ENCODE results near the gene SHROOM1.

Gene SHROOM1

GRCh38 chr5:132839426-132840301 is 9.2 kb upstream of the SHROOM1 start:
- DNase-seq (ENCODE audit: low spot score) = no peak
- Histone ChIP-seq H3K27ac (peak overlapping the region in 1 of 2 donors; percentile 51), H3K4me3 (no peak overlapping the region)
- TF ChIP-seq CTCF (IDR thresholded peaks at IDR 0.05) = no peak

- no peak for TF ChIP-seq CTCF (IDR thresholded peaks at IDR 0.05)
- peak overlapping the region in 1 of 2 donors; percentile 51 for H3K27ac ChIP-seq
- no peak for DNase-seq (ENCODE audit: low spot score)
Observed at GRCh38 chr5:132838516-132839282, 8.3 kb upstream of the SHROOM1 start.

GRCh38 chr5:132837868-132838267 is 7.4 kb upstream of the SHROOM1 start:
- no peak for DNase-seq (ENCODE audit: low spot score)
- H3K4me3 ChIP-seq = no peak overlapping the region
- H3K27ac ChIP-seq = no peak overlapping the region
- TF ChIP-seq CTCF (IDR thresholded peaks at IDR 0.05) = no peak

More at GRCh38 chr5:132838516-132839282, 8.3 kb upstream of the SHROOM1 start:
- no peak overlapping the region for H3K4me3 ChIP-seq

- DNase-seq (ENCODE audit: low spot score) = no peak
- no peak overlapping the region for H3K4me3 ChIP-seq
- no peak for TF ChIP-seq CTCF (IDR thresholded peaks at IDR 0.05)
- no peak overlapping the region for H3K27ac ChIP-seq
Observed at GRCh38 chr5:132836852-132837251, 6.4 kb upstream of the SHROOM1 start.

- no peak for DNase-seq (ENCODE audit: low spot score)
- no peak for TF ChIP-seq CTCF (IDR thresholded peaks at IDR 0.05)
- Histone ChIP-seq H3K4me3 (no peak overlapping the region), H3K27ac (no peak overlapping the region)
Observed at GRCh38 chr5:132834057-132834456, 3.6 kb upstream of the SHROOM1 start.

GRCh38 chr5:132832612-132833011 is 2.2 kb upstream of the SHROOM1 start:
- H3K4me3 ChIP-seq = no peak overlapping the region
- TF ChIP-seq CTCF (IDR thresholded peaks at IDR 0.05) = no peak
- H3K27ac ChIP-seq = no peak overlapping the region
- no peak for DNase-seq (ENCODE audit: low spot score)
